Central memory CD4-positive, alpha-beta T cell (primary cell): ENCODE measurements around the gene TCF4.

Experiments used
- DNase-seq: peaks from one replicate; pipeline ENCODE4 v3.0.0; 2022

Gene TCF4

DNA sequence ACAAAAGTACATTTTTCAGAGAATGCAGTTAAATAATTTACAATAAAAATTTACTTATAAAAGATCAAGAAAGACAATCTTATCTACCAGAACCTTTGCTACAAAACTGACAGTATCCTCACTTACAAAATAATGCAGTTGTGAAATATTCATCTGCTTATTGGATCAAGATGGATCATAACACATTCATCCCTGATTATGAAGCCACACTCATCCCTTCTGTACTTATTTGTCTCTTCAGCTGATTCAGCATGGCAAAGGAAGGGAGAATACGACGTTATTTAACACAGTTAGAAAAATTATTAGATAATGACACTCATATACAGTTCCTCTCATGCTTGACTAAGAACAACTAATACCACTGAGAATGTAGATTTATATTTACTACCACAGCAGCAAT lies 46.4 kb downstream of the TCF4 start:
- no peak for DNase-seq

DNA sequence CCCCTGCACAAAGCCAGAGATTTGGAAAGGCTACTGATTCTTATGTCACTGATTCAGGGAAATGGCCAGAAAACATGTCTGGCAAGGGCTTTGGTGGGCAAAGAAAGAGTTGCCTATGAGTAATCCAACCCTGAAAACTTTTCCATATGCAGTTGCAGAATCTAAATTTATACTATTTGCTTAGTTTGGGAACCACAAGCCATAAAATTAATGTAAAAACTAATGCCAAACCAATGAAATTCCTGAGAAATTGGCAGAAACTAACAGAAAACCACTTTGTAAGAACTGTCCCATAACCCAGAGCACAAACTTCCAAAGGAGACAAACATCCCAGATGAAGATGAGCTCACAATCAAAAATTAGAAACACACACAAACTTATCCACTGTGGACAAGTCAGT lies 48.8 kb downstream of the TCF4 start:
- DNase-seq = no peak

DNA sequence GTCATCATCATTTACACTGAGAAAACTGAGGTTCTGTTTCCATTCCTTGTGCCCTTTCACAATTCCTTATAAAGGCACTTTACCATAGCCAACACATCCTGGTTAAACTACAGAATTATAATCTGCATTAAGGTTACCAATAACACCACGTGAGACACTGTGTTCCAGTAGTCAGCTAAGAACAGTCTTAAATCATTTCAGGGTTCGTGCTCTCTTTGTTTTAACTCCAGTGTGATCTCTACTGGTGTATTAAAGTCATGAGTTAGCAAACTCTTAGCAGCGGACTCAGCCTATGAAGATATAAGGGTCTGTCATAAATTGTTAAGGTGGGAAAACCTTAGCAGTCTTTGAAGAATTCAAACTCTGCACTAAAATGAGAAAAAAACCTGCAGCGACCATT lies 53.0 kb downstream of the TCF4 start:
- DNase-seq = no peak

DNA sequence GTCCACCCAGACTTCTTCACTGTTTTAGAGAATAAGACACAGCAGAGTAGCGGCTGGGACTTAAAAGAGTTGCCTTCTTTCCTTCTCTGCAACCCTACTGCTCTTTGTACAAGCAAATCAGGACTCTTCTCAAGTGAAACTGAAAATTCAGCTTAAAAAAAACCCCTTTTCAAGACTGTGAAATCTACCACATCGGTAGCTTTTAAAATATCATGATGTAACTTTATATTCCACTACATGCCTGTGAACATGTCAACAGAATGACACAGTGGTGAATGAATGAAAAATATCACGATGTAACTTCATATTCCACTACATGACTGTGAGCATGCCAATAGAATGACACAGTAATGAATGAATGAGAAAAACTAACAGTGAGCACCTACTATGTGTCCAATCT lies 53.4 kb downstream of the TCF4 start:
- DNase-seq = no peak

DNA sequence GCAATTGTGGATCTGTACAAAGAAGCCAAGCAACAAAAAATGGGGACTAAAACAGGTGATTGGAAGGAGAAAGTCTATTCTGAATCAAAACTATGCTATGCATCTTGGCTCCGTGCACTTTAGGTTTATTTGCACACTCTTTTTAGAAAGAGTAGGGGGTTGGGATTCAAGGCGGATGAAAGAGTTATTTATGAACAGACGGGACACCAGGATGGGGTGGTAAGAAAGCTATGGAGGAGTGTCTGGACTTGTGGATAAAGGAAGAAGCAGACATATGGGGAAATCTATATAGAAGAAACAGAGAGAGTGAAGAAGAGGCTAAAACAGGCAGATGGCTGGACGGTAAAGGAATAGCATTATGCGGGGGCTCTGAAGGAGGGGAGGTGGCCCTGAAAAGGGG lies 57.8 kb downstream of the TCF4 start:
- no peak for DNase-seq

DNA sequence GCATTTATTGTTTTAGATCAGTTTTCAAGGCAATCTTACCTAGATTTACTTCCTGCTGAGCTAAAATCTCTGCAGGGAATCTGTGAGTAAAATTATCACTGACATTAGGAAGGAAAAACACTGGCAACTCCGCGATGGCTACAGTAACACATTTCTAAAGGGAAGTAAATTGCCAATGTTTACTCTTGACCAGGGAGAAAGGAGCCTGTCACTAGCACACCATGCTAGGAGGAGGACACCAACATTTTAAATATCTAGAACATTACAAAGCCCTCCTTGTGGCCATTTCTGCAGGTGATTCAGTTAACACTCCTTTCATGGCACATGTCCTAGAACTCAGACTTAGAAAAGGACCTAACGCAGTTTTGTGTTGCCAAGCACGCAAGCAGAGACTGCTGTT lies 58.4 kb downstream of the TCF4 start:
- DNase-seq = no peak

DNA sequence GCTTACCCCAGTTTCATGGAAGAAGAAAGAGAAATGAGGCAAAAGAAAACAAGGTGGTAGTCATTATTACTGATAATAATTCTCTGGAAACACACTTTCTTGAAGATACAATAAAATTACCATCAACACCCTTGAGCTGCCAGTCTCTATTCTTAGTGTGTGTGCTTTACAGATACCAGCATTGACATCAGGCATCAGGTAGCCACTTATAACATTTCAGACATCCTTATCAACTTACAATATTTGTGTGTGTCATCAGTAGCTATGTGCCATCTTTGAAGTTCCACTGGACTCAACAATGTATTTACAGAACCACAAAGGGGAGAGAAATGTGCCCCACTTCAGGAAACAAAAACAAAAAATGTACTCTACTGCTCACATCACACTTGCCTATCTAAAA lies 62.1 kb downstream of the TCF4 start:
- DNase-seq = no peak

DNA sequence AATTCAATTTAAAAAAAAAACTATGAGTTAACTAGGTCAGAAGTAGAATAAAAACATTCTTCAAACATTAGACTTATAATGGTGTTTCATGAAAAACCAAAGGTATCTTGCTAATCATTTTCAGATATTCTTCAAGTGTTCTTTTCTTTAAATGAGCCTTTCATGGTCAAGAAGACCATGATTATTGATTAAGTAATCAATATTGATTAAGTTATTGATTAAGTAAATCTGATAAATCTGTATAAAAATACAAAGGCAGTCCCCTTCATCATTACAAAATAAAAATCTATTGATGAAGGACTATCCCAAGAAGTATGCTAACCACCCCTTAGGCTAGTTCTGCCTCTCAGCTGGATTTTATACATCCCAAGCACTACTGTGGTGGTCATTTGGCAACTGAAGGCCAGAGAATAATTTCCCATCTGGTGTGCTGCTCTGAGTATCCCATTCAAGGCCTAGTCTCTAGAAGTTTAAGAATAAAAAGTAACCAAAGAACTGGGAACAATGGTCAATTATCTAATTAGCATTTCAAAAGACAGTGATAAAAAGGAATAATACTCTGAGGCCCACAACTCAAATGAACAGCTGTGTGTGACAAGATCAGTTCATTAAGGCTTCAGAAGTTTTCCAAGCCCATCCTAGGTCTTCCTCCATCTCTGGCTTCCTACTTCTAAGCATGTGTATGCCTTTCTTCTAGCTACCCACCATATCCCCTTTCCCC lies 63.5 kb downstream of the TCF4 start:
- DNase-seq = no peak

DNA sequence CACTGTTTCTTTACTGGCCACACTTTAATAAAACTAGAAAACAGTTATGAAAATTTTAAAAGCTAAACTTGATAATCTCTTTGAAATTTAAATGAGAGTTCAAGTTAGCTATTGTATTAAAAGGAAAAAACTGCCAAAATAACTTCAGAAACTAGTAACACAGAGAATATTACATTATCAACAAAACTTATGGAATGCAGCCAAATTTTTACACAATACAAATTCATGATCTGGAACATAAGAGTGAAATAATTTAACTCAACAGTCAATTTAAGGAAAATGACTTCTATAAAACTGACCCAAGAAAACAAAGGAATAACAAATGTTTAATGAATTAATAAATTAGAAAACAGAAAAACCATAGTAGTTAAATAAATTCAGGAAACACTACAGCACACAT lies 65.0 kb downstream of the TCF4 start:
- DNase-seq = no peak

DNA sequence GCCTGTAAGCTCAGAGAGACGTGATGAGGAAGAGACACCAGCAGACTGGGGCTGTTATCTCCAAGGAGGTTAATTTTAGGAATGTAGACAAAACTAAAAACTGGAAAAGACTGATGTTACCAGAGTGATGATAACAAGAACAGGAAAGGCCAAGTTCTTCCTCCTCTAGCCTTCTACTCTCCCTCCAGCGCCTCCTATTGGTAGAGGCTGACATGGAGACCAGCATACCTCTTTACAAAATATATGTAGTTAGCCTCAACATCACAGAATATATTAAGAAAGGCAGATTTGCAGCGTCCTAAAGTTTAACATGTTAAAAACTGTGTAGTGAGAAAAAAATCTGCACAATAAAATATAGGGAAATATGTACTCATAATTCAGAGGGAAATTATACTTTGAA lies 66.0 kb downstream of the TCF4 start:
- DNase-seq = no peak

DNA sequence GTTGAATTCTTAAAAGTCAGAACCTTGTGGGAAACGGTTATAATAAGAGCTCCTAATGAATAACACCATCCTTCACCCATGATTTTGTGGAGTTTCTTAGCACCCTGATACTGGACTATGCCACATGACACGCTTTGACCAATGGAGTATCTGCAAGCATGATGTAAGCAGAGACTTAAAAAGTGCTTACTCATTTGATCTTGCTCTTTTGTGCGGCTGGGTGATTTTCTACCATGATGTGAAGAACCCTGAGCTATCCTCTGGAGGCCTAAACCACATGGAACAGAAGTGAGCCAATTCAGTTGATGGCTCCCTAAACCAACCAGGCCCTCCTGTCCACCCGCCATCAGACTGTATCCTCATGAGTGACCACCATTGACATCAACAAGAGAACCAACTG lies 70.9 kb downstream of the TCF4 start:
- DNase-seq = no peak

DNA sequence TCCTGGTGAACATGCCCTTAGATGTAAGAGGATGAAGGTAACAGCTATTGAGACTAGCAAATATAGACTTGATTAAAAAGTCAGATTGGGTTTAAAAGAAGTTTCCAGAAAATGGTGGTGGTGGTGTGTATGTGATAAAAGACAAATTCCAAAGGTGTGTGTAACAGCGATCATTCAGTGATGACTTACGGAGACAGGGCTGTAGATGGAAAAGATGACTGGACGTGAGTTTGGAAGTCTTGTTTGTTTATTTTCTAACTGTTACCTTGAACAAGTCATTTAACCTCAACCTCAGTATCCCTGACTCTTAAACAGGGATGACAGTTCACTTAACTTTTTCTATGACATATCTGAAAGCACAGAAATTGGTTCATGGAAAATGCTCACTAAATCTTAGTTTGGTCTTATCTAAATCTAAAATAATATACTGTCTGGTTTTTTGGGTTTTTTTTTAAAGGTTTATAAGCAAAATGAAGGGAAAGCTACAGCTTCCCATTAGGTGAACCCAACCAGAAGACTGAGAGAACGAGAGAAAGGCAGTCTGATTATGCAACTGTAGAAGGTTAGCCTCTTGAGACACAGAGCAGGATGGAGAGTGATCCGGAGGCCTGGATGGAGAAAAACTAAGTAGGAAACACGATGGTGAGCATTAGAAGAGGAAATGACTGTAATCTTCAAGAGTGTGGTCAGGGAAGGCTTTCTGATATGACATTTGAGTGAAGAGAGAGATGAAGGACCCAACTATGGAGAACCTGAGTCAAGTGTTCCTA lies 71.9 kb downstream of the TCF4 start:
- no peak for DNase-seq

DNA sequence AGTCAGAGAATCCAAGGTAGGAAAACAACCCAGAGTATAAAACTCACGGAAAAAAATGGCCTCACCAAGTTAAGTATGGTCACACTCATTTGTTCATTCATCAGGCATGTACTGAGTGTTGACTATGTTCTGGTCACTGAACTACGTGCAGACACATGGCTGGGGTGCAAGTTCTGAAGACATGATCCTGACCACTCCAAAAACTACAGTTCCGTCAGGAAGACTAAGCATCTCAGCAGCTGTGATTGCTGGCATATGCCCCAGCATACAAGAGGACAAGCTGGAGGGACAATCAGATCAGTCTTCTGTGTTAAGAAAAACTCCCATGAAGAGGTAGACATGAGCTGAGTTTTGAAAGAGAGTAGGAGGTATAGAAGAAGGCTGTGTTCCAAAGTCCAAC lies 72.8 kb downstream of the TCF4 start:
- DNase-seq = no peak

DNA sequence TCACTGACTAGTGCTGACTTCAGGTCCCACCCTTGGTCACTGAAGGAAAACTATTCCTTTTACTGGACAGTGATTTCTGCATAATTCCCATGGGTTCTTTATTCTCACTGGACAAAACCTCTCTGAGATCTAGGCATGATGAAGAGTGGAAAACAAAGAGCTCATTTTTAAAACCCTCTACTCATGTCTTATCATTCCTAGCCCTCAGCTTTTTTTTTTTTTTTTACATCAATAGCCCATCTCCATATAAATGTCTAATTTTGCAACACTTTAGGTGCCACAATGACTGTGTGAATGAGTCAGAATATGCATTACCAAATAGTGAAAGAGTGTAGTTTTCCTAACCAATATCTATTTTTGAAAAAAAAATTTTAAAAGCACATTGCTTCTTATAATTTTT lies 74.8 kb downstream of the TCF4 start:
- no peak for DNase-seq

DNA sequence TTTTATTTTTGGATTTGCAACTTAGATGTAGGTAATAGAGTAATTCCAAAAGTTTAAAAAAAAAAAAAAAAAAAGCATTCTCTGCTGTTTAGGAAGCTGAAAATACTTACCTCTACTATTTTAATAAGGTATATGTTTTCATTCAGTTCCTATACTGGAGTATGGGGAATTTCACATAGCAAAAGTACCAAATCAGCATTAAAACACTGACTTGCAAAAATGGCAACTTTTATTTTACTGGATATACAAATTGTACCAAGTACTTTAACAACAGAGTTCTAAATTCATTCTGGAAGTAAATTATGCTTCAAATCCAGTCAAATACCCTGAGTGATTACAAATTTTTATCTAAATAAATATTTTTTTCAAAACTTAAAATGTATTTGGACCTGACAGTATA lies 76.7 kb downstream of the TCF4 start:
- DNase-seq = no peak

DNA sequence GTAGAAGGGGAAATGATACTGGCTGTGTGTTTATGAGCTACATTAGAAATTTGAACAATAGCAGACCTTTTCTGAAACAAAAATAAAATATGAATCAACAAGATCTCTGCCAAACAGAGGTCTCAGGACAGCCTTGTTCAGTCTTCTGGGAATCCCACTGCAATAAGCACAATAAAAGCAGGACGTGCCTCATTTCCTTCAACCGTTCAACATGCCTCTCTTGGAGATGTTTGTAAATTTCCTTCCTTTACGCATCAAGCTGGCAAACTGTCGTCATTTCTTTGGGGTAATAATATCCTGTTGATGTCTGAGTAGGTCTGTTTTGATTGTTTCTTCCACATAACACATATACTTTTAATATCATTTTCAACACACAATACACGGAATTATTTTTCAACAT lies 77.2 kb downstream of the TCF4 start:
- DNase-seq = no peak

DNA sequence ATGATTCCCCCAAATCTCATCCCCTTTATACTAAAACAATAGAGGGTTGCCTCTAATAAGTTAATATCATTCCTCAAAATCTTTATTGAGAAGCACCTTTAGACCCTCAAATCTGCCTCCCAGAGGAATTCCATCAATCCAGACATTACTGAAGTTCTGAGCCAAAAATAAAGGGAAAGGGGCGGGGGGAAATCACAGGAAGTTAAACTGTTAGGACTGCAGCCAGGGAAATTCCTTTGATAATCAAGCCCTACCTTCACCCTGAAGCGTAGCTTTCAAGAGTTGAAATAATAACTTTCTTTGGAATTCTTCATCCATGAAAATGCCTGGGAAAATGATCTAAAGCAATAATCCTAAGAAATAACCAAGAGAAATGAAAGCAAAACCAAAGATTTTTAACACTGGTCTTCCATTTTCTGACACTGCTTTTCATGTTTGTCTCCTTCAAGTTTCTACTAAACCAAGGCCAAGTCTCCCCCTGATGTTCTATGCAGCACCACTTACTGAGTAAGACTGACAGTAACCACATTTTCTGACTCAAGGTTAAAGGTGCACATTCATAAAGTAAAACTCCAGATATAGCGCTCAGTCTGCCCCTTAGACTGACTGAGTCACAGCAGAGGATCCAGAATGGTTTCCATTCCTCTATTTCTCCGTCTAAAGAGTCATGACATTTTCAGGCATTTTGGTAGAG lies 78.2 kb downstream of the TCF4 start:
- DNase-seq = no peak

DNA sequence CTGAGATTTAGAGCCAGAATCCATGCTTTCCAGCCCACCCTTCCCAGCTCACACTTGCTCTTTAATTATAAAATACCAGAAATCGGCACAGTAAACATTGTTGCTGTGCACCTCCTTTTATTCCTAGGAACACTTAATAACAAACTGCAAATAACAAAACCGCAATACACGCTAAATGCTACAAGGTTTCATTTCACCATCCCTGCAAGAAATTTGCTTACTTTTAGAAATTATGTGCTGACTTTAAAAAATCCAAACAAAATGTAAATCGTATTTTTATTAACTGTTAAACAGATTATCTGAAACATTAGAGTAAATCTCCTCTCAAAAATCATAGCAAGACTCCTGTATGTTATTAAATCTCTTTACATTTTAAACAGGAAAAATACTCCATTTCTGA lies 79.3 kb downstream of the TCF4 start:
- no peak for DNase-seq

DNA sequence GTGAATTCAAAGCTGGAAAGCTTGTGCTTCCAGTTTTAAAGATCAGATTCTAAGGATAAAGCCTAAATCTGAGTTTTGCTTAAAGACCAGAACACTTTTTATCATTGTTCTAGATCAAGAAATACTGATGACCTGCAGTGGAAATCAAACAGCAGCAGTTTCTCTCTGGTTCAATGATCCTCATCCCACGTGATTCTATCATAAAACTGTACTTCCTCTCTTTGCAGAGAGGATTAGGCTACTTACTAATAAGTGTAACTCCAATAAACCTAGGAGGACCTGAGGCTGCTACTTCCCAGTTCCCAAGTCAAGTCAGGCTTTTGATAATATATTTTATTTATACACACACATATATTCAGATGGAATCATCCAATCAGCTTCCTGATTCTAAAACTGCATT lies 81.9 kb downstream of the TCF4 start:
- DNase-seq = no peak

DNA sequence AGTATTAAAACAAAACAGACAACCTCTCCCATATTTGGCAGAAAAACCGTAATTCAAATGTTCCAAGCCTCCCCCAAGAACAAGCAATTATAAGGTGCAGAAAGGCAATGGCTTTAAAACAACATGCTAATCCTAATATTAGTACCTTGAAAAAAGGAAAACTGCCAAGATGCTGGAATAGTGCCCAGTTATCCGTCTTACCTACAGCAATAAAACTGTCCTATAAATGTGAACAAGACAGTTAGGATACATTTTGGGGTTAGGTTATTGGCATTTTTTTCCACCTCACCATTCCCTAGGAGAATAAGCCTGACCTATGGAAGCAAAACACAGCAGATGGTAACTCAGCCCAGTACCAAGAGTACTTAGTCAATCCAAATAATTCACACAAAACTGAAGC lies 83.2 kb downstream of the TCF4 start:
- no peak for DNase-seq

DNA sequence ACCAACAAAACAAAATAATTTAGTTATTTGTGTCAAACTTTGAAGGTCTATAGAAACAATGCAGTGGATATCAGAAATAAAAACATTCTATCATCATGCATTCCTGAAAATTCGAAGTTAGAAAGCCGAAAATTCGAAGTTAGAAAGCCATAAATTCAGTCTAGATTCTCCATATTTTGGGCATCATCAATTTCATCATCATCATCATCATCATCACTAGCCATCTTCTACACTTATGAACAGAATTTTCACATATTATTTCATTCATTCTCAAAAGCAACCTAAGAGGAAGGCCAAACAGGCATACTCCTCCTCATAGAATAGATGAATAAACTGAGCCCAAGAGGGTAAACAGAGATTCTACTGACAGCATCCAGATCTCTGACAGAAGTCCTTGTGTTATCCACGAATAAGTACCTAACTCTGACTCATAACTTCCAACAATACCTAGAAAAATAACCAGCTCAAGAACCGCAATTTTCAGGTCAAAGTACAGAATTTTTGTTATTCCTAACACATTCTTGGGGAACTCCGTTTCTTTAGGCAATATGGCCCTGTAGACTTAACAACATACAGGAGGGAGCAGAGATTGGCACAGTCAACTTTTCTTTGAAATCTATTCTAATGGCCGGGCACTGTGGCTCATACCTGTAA lies 84.7 kb downstream of the TCF4 start:
- DNase-seq = no peak

DNA sequence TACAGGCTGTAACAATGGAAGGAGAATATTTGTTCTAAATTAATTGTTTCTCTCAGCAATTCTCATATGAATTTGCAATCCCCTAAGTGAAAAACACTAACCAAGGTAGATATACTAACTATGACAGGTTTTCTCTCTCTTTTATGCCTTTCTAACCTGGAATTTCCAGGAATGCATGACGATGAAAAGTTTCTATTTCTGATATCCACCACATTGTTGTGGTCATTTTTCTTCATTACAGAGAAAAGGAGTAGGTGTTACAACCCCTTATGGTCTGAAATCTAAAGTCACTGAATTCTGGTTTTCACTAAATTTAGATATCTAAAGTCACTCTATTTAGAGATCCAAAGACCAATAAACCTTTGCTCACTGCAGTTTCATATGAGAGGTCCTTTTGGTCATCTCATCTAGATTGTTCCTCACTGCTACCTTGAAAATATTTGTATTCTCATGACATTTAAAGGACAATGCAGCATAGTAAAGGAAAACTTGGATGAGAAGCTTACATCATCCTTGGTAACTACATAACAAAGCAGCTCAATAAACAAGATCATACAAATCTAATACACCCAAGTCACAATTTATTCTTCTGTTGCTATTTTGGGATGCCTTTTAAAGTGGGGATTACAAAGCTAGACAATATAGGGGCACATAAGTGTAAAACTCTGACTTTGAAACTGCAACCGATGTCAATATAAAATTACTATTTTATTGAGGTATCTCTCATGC lies 85.8 kb downstream of the TCF4 start:
- no peak for DNase-seq

DNA sequence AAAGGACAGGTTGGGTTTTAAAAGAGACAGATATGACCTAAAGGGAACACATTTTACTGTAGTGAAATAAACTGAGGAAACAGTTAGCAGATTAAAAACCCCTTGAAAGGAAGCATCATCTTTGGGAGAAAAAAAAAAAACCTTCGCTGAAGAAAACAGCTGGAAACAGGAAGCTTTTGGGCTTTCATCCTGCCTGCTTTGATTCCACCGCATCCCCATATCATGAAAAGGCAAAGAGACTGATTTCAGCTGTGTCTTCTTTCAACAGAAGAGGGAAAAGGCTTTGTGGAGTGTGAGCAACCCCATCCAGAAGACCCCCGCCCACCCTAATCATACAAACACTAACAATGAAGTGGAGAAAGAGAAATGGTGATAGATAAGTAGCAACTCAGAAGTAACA lies 86.4 kb downstream of the TCF4 start:
- no peak for DNase-seq
